PC-9 (cell line): ENCODE results near the gene MT1G. TPM values are rescaled to one million over a fixed set of nuclear protein-coding genes. Genes with fewer than 3 reads are reported as not detected.
A peak's percentile ranks its signal among the peaks of the same experiment; 100 is the strongest.

ENCODE experiments used
- BruUV-seq: library from RNA; stranded (reverse); fragments of 400-500 nt; replicated peaks from 2 replicates; lab custom pipeline; 2021; lab: Mats Ljungman, UMichigan
- CTCF ChIA-PET: fragments of 300-600 bp; sonication (Branson Sonifier 250); formaldehyde crosslinking; loops from one replicate; lab custom pipeline; 2022; ENCODE audit warnings: antibody characterized with exemption; lab: Charles Lee
- POLR2A ChIA-PET: fragments of 300-600 bp; sonication (Branson Sonifier 250); formaldehyde crosslinking; loops from one replicate; lab custom pipeline; 2022; ENCODE audit warnings: antibody characterized with exemption; ENCODE audit not compliant: unreplicated experiment; lab: Charles Lee
- DNase-seq, 2 experiments: peaks; one replicate each; pipeline versions ENCODE4 v3.0.0 to v3.0.0-alpha.2; 2015 to 2022; ENCODE audit warnings: mixed read lengths in 1 of 2
- H2AFZ ChIP-seq: fragments of 200-600 bp; sonication (generic); 2 replicates; pipeline ENCODE4 v1.8.1; 2017; ENCODE audit warnings: antibody characterized with exemption
- H3F3A ChIP-seq: fragments of 200-600 bp; sonication (generic); 2 replicates; pipeline ENCODE4 v1.8.1; 2017; ENCODE audit warnings: antibody characterized with exemption, mild to moderate bottlenecking, low read depth; ENCODE audit not compliant: insufficient read depth
- H3K27ac ChIP-seq: fragments of 200-600 bp; sonication (generic); 2 replicates; pipeline ENCODE4 v1.6.1; 2016; ENCODE audit warnings: mixed run types
- H3K27me3 ChIP-seq: fragments of 200-600 bp; sonication (generic); 2 replicates; pipeline ENCODE4 v1.6.1; 2016; ENCODE audit warnings: low read depth, mixed run types; ENCODE audit not compliant: insufficient read depth
- H3K36me3 ChIP-seq: fragments of 200-600 bp; sonication (generic); 2 replicates; pipeline ENCODE4 v1.6.1; 2016; ENCODE audit warnings: low read depth, mixed run types
- H3K4me1 ChIP-seq: fragments of 200-600 bp; sonication (generic); replicated peaks from 2 replicates; pipeline ENCODE4 v1.6.1; 2016; ENCODE audit warnings: mixed run types; ENCODE audit not compliant: insufficient read depth
- H3K4me2 ChIP-seq: fragments of 200-600 bp; sonication (generic); 2 replicates; pipeline ENCODE4 v1.6.1; 2017; ENCODE audit warnings: mixed run types
- H3K4me3 ChIP-seq: fragments of 200-600 bp; sonication (generic); 2 replicates; pipeline ENCODE4 v1.6.1; 2016; ENCODE audit warnings: mixed run types
- H3K79me2 ChIP-seq: fragments of 200-600 bp; sonication (generic); 2 replicates; pipeline ENCODE4 v1.6.1; 2017; ENCODE audit warnings: low read depth, mixed run types
- H3K9me2 ChIP-seq: fragments of 200-600 bp; sonication (generic); 2 replicates; pipeline ENCODE4 v1.8.1; 2017; ENCODE audit warnings: mild to moderate bottlenecking; ENCODE audit not compliant: insufficient read depth
- H3K9me3 ChIP-seq: fragments of 200-600 bp; sonication (generic); 2 replicates; pipeline ENCODE4 v1.8.1; 2016; ENCODE audit warnings: low read depth; ENCODE audit not compliant: insufficient read depth
- H4K20me1 ChIP-seq: fragments of 200-600 bp; sonication (generic); 2 replicates; pipeline ENCODE4 v1.8.1; 2017; ENCODE audit not compliant: insufficient read depth
- CTCF ChIP-seq: fragments of 200-600 bp; sonication (generic); conservative IDR thresholded peaks from 2 replicates; pipeline ENCODE4 v1.6.1; 2017; ENCODE audit warnings: mixed run types, antibody characterized with exemption, mild to moderate bottlenecking, moderate library complexity
- EZH2 ChIP-seq: fragments of 200-600 bp; sonication (generic); IDR thresholded peaks from 2 replicates; pipeline ENCODE4 v1.8.0; 2017; ENCODE audit warnings: antibody characterized with exemption, low read depth
- intact Hi-C: fragments of 100-400 bp; cut with micrococcal nuclease; formaldehyde crosslinking; loops from one replicate; pipeline ENCODE4 v1.10.0; 2022; ENCODE audit not compliant: unreplicated experiment
- total RNA-seq: library from RNA; stranded (reverse); gene quantifications from 2 replicates; pipeline ENCODE4 v1.2.3, GENCODE V29; 2021

The MT1G gene
- total RNA-seq, 1 experiment from 2014 or later, result not detected

GRCh38 chr16:56691885-56692284 is 24.0 kb upstream of the MT1G start:
- POLR2A ChIA-PET, result no interaction called here
- peak overlapping the region; percentile 25 for H3K4me2 ChIP-seq

GRCh38 chr16:56690420-56691122 is 22.7 kb upstream of the MT1G start:
- intact Hi-C loops, result no loop called here
- Histone ChIP-seq H3F3A (peaks cover 22% of the 10 kb centered on the region), H3K36me3 (no peaks in the 10 kb centered on the region), H3K4me2 (no peak overlapping the region), H3K9me3 (peaks cover 6% of the 10 kb centered on the region; the same call in 1 of the 2 replicates), H3K9me2 (no peaks in the 10 kb centered on the region), H3K4me1 (peaks cover 45% of the 10 kb centered on the region), H2AFZ (no peak overlapping the region), H3K27ac (no peak overlapping the region), H4K20me1 (no peaks in the 10 kb centered on the region), H3K4me3 (no peak overlapping the region), H3K79me2 (no peaks in the 10 kb centered on the region), H3K27me3 (no peaks in the 10 kb centered on the region)
- POLR2A ChIA-PET, result no interaction called here
- CTCF ChIA-PET, result no interaction called here
- no TSS peak for BruUV-seq
- no peak for DNase-seq
- TF ChIP-seq EZH2 (no peak), CTCF (no peak)

More at GRCh38 chr16:56691885-56692284, 24.0 kb upstream of the MT1G start:
- H3K36me3 ChIP-seq, result no peaks in the 10 kb centered on the region
- H3K79me2 ChIP-seq, result no peaks in the 10 kb centered on the region
- H2AFZ ChIP-seq, result no peak overlapping the region
- DNase-seq, result peak; percentile 92 to 96
- H4K20me1 ChIP-seq, result no peaks in the 10 kb centered on the region
- H3K27me3 ChIP-seq, result no peaks in the 10 kb centered on the region
- peaks cover 22% of the 10 kb centered on the region for H3F3A ChIP-seq
- intact Hi-C loops, result loop anchor here (2.0 kb wide), 1 partner anchor 85 kb away; no protein-coding TSS in a partner anchor
- CTCF ChIA-PET, result no interaction called here
- no peak overlapping the region for H3K4me3 ChIP-seq
- BruUV-seq, result no TSS peak
- H3K9me2 ChIP-seq, result no peaks in the 10 kb centered on the region
- peaks cover 48% of the 10 kb centered on the region for H3K4me1 ChIP-seq
- H3K27ac ChIP-seq, result peak overlapping the region; percentile 54
- no peak for TF ChIP-seq EZH2
- TF ChIP-seq CTCF, result no peak
- no peaks in the 10 kb centered on the region for H3K9me3 ChIP-seq

DNA sequence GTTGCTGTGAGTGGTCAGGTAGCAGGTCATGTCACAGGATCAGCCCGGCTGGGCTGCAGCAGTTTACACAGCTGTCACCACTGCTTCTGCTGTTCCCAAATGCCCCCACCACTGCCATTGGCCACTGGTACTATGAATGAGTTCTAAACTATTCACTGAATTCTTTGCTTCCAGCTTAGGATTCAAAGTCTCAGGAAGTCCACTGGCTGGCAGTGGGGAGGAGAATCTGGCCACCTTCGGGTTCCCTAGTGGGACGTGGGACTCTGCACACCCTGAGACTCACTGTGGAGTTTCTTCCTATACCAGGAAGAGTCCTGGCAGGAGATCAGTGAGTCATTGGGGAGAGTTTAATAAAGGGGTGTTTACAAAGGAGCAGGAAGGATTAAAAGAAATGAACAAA is 21.3 kb upstream of the MT1G start:
- DNase-seq, result peak; percentile 41 to 70
- CTCF ChIA-PET, result no interaction called here
- H3K36me3 ChIP-seq, result no peaks in the 10 kb centered on the region
- no peak for TF ChIP-seq EZH2
- no peak for TF ChIP-seq CTCF
- peak overlapping the region; percentile 50 for H3K4me2 ChIP-seq
- no peak overlapping the region for H3K4me3 ChIP-seq
- H3K9me3 ChIP-seq, result peaks cover 6% of the 10 kb centered on the region; the same call in 1 of the 2 replicates
- H3F3A ChIP-seq, result peaks cover 22% of the 10 kb centered on the region
- no peak overlapping the region for H2AFZ ChIP-seq
- H3K9me2 ChIP-seq, result no peaks in the 10 kb centered on the region
- intact Hi-C loops, result no loop called here
- no TSS peak for BruUV-seq
- H3K79me2 ChIP-seq, result no peaks in the 10 kb centered on the region
- peak overlapping the region; percentile 35 for H3K27ac ChIP-seq
- POLR2A ChIA-PET, result interaction anchor here (0.5 to 0.7 kb wide), 3 partner anchors 10 to 79 kb away, joined by 3 to 7 read pairs (median 6); no protein-coding TSS in a partner anchor
- no peaks in the 10 kb centered on the region for H4K20me1 ChIP-seq
- no peaks in the 10 kb centered on the region for H3K27me3 ChIP-seq
- H3K4me1 ChIP-seq, result peaks cover 45% of the 10 kb centered on the region
